Measurements from ENCODE around the gene DEPDC7.
"Not testable (repeated sequence)": the region's sequence is repeated elsewhere in the genome, so short reads cannot be mapped to it uniquely, and the experiment has no call there.

DEPDC7 gene

GRCh38 chr11:33027233-33027632 is 11.6 kb downstream of the DEPDC7 start:
- no peak for DNase-seq

- DNase-seq, result no peak
Observed at GRCh38 chr11:33027846-33028536, 12.3 kb downstream of the DEPDC7 start.

- DNase-seq, result no peak
Observed at GRCh38 chr11:33028537-33028914, 12.8 kb downstream of the DEPDC7 start.

GRCh38 chr11:33029218-33029617 is 13.5 kb downstream of the DEPDC7 start:
- DNase-seq, result not testable (repeated sequence)

GRCh38 chr11:33033493-33033892 is 17.8 kb downstream of the DEPDC7 start:
- DNase-seq, result no peak

- no peak for DNase-seq
Observed at GRCh38 chr11:33035011-33035410, 19.3 kb downstream of the DEPDC7 start.

GRCh38 chr11:33039274-33040032 is 23.8 kb downstream of the DEPDC7 start, which contains the start of gene TCP11L1:
Gene TCP11L1 (plus strand): TSS chr11:33039572. CDS start chr11:33043774, 4,202 bp downstream.
- no peak for DNase-seq

GRCh38 chr11:33040033-33040861 is 24.6 kb downstream of the DEPDC7 start:
- no peak for DNase-seq

GRCh38 chr11:33040862-33041453 is 25.3 kb downstream of the DEPDC7 start:
- DNase-seq, result no peak

GRCh38 chr11:33043221-33043830 is 27.6 kb downstream of the DEPDC7 start:
- no peak for DNase-seq

GRCh38 chr11:33044285-33044756 is 28.6 kb downstream of the DEPDC7 start:
- DNase-seq, result no peak

- no peak for DNase-seq
Observed at GRCh38 chr11:33045551-33046255, 30.0 kb downstream of the DEPDC7 start.

- DNase-seq, result not testable (repeated sequence)
Observed at GRCh38 chr11:33048701-33049100, 33.0 kb downstream of the DEPDC7 start.

- not testable (repeated sequence) for DNase-seq
Observed at GRCh38 chr11:33049565-33050408, 34.1 kb downstream of the DEPDC7 start.

GRCh38 chr11:33052231-33052630 is 36.6 kb downstream of the DEPDC7 start:
- no peak for DNase-seq

GRCh38 chr11:33055375-33055774 is 39.7 kb downstream of the DEPDC7 start:
- DNase-seq, result no peak

GRCh38 chr11:33057284-33057683 is 41.6 kb downstream of the DEPDC7 start:
- no peak for DNase-seq

- no peak for DNase-seq
Observed at GRCh38 chr11:33059331-33060007, 43.8 kb downstream of the DEPDC7 start.

- DNase-seq, result no peak
Observed at GRCh38 chr11:33060271-33060670, 44.6 kb downstream of the DEPDC7 start.

- no peak for DNase-seq
Observed at GRCh38 chr11:33062137-33062536, 46.5 kb downstream of the DEPDC7 start.

Measured in cortex of kidney (tissue), 1 donor.